ENCODE results near the gene LCMT1.

- TF ChIP-seq CTCF (conservative IDR thresholded peaks at IDR 0.05) (no peak), EZH2 (IDR thresholded peaks at IDR 0.05; ENCODE audit: low read depth) (no peak)
Measured at GRCh38 chr16:25064937-25065336, 46.6 kb upstream of the LCMT1 start.

Measured in PC-9 (cell line).